ENCODE measurements around the gene SPATA13.

The SPATA13 gene

DNA sequence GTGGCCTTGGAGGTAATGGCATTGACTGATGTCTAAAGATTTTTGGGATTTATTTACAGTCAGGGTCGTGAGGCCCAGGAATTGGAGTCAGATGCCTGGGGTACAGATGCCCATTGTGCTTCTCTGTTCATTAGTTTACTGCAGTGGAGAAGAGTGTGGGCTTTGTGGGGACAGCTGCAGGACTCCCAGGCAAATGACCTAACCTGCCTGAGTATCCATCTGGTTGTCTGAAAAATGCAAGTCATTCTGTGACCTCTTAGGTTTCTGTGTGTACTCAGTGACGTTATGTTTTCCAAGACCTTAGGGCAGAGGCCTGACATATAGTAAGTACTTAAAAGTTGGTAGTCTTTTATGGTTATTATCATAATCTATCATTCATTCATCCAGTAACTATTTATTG, 60.5 kb downstream of the SPATA13 start:
- DNase-seq (ENCODE audit: low spot score) (no peak), FAIRE-seq (no peak)

DNA sequence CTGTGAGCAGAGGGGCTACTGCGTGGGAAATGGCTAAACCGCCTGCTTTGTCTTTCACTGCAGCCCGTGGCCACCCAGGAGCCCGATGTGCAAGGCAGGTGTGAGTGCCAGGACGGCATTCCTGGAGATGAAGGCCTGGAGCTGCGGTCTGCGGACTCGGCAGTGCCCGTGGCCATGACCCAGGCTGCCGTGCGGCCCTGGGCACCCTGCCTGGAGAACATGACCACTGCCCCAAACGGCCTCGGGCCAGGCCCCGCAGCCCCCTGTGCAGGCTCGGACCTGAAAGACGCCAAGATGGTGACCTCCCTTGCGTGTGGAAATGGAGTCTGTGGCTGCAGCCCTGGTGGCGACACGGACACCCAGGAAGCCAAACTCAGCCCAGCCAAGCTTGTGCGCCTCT, 62.2 kb downstream of the SPATA13 start:
- no peak for FAIRE-seq
- DNase-seq (ENCODE audit: low spot score), result no peak

DNA sequence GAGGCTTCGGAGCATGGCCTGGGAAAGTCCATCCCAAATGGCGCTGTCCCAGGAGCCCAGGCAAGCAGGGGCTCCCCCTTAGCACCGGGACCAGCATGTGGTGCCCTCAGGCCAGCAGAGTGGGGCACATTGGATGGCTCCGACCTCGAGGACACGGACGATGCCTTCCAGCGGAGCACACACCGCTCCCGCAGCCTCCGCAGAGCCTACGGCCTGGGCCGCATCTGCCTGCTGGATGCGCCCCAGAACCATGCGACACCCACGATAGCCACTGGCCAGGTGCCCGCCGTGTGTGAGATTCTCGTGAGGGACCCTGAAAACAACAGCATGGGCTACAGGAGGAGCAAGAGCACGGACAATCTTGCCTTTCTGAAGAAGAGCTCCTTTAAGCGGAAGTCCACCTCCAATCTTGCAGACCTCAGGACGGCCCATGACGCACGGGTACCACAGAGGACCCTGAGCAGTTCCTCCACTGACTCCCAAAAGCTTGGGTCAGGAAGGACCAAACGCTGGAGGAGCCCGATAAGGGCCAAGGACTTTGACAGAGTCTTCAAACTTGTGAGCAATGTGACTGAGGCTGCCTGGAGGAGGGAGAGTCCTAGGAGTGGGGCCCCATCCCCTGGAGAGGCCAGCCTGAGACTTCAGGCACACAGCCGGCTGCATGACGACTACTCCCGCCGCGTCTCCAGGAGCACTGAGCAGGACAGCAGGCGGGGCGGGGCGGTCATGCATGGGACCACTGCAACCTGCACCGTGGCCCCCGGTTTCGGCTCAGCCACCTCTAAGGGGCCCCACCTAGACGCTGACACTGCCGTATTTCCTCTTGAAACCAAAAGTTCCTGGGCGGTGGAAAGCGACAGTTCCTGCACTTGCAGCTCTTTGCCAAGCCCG, 63.1 kb downstream of the SPATA13 start:
- FAIRE-seq (no peak), DNase-seq (ENCODE audit: low spot score) (no peak)

DNA sequence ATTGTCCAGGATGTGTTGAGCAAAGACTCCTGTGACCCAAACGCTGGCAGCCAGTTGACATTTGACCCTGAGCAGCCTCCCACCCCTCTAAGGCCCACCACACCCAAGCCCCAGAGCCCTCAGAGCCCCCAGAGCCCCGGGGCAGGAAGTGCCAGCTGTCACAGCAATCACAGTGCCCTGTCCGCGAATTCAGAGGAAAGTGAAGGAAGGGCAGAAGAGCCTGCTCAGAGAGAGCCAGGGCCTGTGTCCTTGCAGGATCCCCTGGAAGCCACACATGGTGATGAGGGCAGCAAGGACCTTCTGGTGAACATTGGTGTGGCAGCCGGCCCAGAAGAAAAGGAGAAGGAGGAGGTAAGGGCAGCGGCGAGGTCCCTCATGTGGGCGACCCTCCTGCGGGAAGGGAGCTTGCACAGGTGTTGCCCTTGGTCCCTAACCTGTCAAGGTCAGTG, 63.7 kb downstream of the SPATA13 start:
- FAIRE-seq (no peak), DNase-seq (ENCODE audit: low spot score) (no peak)

DNA sequence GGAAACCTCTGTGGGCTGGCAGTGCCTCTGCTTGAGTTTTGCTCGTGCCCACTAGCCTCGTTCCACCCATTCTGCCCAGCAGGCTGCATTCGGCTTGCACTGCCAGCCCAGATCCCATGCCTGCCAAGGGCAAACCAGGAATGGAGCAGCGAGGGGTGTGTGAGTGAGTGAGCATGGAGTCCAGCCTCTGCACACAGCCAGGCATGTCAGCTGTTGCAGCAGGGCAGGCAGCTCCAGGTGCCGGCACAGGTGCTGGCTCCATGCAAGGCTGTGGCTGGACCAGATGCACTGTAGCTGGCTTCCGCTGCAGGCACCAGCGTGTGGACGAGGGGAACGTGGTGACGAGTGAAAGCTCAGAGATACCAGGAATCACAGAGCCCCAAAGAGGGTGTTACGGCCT, 64.5 kb downstream of the SPATA13 start:
- FAIRE-seq (no peak), DNase-seq (ENCODE audit: low spot score) (no peak)

DNA sequence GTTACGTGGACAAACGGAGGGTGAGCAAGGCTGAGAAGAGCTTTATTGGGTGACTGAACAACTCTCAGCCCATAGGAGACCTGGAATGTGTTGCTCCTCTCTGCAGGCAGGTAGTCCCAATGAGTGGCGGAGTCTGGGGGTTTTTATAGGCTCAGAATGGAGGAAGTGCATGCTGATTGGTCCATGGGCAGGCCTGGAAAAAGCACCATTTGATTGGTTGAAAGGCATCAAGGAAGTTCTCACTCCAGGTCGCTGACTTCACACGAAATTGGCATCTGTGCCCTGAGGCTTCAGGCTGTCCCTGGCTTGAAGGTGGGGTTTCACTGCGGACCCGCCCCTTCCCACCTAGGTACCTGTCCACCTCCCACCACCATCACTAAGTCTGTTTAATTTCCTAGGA, 65.4 kb downstream of the SPATA13 start:
- FAIRE-seq, result no peak
- DNase-seq (ENCODE audit: low spot score), result no peak

DNA sequence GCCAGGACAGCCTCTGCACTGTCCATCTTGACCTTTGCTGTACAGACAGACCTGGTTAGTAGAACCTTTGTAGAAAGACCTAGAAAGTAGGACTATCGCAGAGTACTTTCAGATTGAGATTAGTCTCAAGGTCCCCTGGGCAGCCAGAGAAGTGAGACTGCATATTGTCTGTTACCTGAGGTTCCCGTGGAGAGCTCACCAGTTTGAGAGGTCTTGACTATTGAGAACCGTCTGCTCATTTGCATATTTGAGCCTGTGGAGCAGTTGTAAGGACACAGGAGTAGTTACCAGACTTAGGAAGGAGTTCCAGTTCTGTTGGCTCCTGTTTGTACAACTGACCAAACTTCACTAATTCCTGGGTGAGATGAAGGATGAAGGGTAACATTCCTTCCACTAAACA, 66.2 kb downstream of the SPATA13 start:
- FAIRE-seq (no peak), DNase-seq (ENCODE audit: low spot score) (no peak)

DNA sequence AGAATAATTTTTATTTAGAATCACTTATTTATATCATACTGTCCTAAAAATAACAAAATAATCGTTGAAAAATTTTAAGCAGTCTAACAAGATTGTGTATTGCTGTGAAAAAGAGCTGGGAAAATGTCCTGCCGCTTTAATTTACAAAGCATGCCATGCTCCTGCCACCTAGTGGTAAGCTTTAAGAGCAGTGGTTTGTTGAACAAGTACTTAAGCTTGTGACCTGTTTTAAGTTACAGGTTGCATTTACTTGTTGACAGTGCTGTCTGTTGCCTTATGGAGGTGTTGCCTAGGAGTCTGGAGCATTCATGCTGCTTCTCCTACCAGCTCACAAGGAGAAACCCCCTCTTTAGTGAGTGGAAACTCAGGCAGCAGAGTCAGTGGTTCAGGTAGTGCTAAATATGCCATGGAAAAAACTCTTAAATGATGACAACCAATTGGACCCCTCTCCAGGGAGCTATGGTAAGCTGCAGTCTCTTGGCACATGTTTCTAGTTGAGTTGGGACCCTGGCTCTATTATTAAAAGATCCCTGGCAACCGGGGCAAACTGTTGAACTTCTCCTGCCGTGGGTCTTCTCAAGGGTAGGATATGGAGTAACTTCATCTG, 68.4 kb downstream of the SPATA13 start:
- FAIRE-seq, result peak; percentile 55

DNA sequence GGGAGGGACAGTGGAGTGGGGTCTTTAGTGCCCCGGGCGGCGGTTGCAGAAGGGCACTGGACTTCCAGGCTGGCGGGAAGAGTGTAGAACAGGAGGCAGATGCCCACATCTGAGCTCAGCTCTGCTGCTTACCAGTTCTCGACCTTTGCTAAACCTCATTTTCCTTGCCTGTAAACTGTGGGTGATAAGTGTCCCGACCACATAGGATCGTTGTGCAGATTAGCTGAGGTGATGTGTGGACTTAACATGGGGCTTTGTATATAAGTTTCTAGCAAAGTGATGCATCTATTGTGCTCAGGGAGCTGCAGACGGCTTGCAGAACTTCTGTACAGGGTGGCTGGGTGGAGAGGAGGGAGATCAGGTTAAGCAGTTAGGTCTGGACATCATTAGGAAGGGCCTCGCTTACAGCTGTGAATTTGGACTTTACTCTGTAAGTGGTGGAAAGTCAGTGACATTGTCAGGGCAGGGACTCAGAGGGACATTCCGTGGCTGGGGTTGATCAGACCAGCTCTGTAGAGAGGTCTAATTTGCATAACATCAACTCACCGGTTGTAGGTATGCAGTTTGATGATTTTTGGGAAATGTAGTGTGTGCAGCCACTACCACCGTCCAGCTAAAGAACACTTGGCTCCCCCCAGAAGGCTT, 70.0 kb downstream of the SPATA13 start:
- FAIRE-seq (no peak), DNase-seq (ENCODE audit: low spot score) (no peak)

More for the DNA sequence above, 68.4 kb downstream of the SPATA13 start:
- DNase-seq (ENCODE audit: low spot score), result peak; percentile 9

DNA sequence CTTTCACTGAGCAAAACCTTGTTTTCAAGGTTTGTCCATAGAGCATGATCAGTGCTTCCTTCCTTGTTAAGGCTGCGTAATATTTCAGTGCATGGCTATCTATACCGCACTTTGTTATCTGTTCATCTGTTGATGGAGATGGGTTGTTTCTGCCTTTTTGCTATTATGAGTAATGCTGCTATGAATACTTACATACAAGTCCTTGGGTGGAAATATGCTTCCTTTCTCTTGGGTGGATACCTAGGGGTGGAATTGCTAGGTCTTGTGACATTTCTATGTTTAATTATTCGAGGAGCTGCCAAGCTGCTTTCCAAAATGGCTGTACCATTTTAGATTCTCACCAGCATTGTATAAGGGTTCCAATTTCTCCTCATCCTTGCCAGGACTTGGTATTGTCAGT, 70.9 kb downstream of the SPATA13 start:
- DNase-seq (ENCODE audit: low spot score), result no peak
- FAIRE-seq, result no peak

DNA sequence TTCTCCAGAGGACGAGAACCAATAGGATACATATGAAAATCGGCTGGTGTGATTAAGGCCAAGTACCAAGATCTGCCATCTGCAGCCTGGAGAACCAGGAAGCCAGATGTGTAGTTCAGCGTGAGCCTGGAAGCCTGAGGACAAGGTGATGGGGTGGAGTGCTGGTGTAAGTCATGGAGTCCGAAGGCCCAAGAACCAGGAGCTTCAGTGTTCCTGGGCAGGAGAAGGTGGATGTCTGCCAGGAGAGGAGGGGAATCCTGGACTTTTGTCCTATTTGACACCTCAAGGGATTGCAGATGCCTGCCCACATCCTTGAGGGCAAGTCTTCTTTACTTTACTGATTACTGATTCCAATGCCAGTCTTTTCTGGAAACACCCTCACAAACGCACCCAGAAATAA, 71.5 kb downstream of the SPATA13 start:
- FAIRE-seq, result no peak

DNA sequence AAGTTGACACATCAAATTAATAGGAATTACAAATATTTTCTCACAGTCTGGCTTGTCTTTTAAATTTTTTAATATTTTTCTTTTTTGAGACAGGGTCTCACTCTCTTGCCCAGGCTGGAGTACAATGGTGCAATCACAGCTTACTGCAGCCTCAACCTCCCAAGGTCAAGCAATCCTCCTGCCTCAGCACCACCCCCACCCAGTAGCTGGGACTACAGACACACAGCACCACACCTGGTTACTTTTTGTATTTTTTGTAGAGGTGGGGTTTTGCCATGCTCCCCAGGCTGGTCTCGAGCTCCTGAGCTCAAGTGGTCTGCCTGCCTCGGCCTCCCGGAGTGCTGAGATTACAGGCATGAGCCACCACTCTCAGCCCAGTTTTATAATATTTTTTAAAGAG, 72.0 kb downstream of the SPATA13 start:
- DNase-seq (ENCODE audit: low spot score) (no peak), FAIRE-seq (no peak)

More for the DNA sequence above, 71.5 kb downstream of the SPATA13 start:
- DNase-seq (ENCODE audit: low spot score), result no peak

DNA sequence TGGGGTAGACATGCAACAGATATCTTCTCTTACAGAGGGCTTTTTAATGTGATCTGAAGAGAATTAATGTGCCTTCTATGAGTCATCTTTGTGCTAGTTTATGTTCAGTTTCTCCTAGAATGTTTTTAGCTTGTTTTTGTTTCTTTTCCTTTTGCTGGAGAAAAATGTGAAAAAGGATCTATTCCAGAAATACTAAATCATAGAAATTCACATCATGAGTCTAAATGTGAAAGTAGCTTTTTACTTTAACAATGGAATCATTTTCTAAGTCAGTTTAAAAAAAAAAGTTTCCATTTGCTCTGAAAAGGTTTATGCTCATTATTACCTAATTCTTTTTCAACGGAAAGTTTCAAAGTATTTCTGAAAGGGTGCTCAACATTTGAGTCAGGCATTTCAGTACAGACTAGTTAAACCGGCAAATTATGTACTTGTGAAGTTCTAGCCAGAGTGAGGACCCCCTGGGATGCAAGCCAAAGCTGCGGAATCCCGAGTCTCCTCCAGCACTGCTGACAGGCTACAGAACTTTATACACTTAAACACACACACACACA, 72.9 kb downstream of the SPATA13 start:
- FAIRE-seq (no peak), DNase-seq (ENCODE audit: low spot score) (no peak)

DNA sequence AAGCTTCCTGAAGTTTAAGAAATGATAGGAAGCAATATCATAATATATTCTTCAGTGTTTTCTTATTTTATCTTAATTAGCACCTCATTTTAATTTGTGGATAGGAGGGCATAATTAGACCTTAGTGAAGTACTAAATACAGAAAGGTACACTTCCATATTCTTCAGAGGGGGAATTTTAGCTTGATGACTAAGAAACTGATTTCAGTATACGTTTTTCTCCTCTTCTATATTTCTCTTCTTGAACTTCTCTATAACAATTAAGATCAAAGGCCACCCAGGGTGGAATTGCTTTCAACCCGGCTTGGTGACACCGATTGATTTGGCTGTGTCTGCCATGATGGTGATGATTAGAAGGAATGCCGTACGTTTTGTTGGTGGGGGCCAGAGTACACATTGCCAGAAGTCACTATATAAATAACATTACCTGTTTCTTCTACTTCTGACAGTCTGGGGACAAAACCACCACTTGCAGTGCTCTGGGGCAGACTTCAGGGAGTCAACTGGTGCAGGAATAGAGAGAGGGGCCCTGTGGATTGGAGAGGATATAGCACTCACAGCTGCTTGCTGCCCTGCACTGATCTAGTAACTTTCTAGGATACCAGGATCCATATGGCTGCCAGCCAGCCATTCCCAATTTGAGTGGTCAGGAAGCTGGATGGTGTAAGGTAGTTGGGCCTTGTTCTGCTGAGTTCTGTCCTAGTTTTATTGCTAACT, 73.8 kb downstream of the SPATA13 start:
- no peak for FAIRE-seq
- DNase-seq (ENCODE audit: low spot score), result no peak

DNA sequence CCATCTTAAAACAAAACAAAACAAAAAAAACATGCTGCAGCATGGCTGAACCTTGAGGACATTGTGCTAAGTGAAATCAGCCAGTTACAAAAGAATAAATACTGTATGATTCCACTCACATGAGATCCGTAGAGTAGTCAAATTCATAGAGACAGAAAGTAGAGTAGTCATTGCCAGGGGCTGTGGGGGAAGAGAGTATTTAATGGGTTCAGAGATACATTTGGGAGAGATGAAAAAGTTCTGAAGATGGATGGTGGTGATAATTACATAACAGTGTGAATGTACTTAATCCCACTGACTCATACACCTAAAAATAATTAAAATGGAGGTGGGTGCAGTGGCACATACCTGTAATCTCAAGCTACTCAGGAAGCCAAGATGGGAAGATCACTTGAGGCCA, 76.8 kb downstream of the SPATA13 start:
- no peak for DNase-seq (ENCODE audit: low spot score)
- no peak for FAIRE-seq

DNA sequence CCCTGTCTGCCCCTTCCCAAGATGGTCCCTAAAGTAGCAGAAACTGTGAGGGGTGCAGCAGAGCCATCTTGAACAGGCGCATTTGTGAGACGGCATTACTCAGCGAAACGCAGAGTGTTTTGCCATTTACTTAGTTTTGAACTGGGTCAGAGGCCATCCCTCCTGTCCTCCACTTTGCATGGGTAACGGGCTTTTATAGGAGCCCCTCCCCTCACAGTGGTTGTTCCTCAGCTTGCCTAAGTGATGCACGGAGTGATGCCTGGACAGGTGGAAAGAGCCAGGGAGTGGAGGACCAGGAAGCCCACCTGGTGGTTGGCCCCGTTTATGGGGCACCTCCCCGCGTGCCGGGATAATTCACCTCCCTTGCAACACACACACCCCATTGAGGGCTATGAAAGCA, 80.8 kb downstream of the SPATA13 start:
- no peak for FAIRE-seq
- DNase-seq (ENCODE audit: low spot score), result no peak

DNA sequence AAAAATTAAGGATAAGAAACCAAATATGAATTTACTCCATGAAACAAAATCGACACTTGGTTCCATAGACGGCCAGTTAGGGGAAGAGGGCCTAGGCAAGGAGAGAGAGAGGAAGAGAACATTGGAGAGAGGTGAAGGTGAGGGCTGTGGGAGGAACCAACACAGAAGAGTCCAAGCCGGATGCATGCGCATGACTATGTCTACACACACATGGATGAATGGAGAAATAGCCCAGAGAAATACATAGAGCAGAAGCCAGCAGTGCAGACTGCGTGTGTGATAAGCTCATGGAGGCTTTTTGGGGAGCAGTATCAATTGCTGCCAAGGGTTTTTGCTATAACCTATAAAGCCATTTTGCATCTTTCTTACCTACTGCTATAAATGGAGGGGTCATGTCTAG, 81.6 kb downstream of the SPATA13 start:
- no peak for FAIRE-seq
- DNase-seq (ENCODE audit: low spot score), result no peak

DNA sequence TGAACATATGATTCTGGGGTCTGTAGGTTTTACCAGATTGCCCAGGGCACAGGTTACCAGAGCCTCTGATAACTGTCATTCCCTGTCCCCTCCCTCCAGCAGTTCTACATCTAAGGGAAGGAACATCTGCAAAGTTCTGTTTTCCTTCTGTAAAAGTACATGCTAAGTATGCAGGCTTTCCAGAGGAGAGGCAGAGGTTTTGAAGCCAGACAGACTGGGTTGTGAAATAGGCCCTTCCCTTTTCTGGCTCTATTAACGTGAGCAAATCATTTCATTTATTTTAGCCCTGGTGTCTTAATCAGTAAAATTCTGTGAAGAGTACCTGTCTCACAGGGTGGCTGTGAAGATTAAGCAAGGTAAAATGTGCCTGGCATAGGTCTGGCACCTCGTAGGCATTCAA, 82.8 kb downstream of the SPATA13 start:
- no peak for FAIRE-seq
- no peak for DNase-seq (ENCODE audit: low spot score)

DNA sequence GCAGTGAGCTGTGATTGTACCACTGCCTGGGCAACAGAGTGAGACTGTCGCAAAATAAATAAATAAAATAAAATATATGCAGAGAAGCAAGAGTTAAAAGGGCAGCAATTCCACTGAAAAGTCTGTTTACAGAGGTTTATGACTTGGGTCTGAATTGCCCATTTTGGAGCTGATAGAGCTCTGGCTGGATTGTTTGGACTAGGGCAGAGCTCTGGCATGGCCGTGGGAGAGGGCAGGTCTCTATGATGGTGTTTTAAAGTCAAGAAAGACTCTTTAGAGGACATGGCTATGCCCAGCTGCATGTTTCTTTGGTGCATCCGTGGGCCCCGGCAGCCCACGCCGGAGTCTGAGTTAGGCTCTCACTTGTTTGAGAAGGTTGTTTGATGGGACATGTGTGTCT, 84.3 kb downstream of the SPATA13 start:
- DNase-seq (ENCODE audit: low spot score) (no peak), FAIRE-seq (no peak)

DNA sequence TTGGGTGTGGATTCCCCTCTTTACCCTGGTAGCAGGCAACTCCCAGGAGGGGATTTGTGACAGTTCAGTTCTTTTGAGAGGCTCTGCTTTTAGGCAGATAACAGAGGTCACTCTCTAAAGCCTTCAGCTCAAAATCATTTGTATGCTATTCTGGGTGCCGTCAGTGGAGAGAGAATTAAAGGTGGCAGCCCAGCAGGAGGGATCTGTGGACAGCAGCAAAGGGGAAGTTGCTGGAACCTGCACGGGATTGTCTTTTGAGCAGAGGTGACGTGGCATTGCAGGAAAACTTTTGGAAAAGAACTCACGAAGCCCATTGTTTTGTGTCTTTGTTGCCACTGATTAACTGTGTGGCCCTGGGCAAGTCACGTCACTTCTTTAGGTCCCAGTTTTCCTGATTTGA, 86.5 kb downstream of the SPATA13 start:
- DNase-seq (ENCODE audit: low spot score), result no peak
- no peak for FAIRE-seq

DNA sequence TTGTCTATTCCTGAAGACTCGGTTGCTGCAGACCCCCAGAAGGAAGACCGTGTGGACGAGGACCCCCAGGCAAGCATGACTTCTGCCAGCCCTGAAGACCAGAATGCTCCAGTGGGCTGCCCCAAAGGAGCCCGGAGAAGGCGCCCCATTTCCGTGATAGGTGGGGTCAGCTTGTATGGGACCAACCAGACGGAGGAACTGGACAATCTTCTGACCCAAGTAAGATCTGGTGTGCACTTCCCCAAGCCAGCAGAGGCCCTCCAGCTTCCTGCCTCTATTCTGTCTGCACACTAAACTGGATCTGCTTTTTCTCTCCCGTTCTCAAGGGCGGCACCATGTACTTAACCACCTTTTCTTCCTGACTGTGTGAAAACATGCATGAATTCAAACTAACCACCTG, 89.1 kb downstream of the SPATA13 start:
- FAIRE-seq (no peak), DNase-seq (ENCODE audit: low spot score) (no peak)

Data from RCC 7860 (cell line).